BLaER1 (cell line): ENCODE measurements around the gene NUAK1.

Source experiments
- H3K27ac ChIP-seq: shearing (Covaris generic); formaldehyde crosslinking; 2 replicates; pipeline ENCODE4 v1.8.1; 2022
- H3K27me3 ChIP-seq: shearing (Covaris generic); formaldehyde crosslinking; 2 replicates; pipeline ENCODE4 v1.8.1; 2022
- H3K36me3 ChIP-seq: shearing (Covaris generic); formaldehyde crosslinking; 2 replicates; pipeline ENCODE4 v1.8.1; 2022
- H3K4me1 ChIP-seq: shearing (Covaris generic); formaldehyde crosslinking; 2 replicates; pipeline ENCODE4 v1.8.1; 2022
- H3K4me2 ChIP-seq: shearing (Covaris generic); formaldehyde crosslinking; 2 replicates; pipeline ENCODE4 v1.8.1; 2022
- H3K4me3 ChIP-seq: shearing (Covaris generic); formaldehyde crosslinking; 2 replicates; pipeline ENCODE4 v1.8.1; 2022
- H3K9ac ChIP-seq: shearing (Covaris generic); formaldehyde crosslinking; 2 replicates; pipeline ENCODE4 v1.8.1; 2022
- H3K9me3 ChIP-seq: shearing (Covaris generic); formaldehyde crosslinking; 2 replicates; pipeline ENCODE4 v1.8.1; 2022
- H4K20me1 ChIP-seq: shearing (Covaris generic); formaldehyde crosslinking; 2 replicates; pipeline ENCODE4 v1.8.1; 2022
- Cebpa-rat ChIP-seq: shearing (Covaris generic); IDR thresholded peaks from 2 replicates; pipeline ENCODE4 v1.8.1; 2022

The NUAK1 gene

GRCh38 chr12:106125351-106126095, 13.2 kb downstream of the NUAK1 start:
- H3K9me3 ChIP-seq = no peaks in the 10 kb centered on the region
- no peak overlapping the region for H3K9ac ChIP-seq
- no peaks in the 10 kb centered on the region for H3K36me3 ChIP-seq
- H3K4me1 ChIP-seq = no peaks in the 10 kb centered on the region
- no peak overlapping the region for H3K4me3 ChIP-seq
- H4K20me1 ChIP-seq = no peaks in the 10 kb centered on the region
- H3K27ac ChIP-seq = no peak overlapping the region
- no peak overlapping the region for H3K4me2 ChIP-seq
- no peak for TF ChIP-seq Cebpa-rat
- no peaks in the 10 kb centered on the region for H3K27me3 ChIP-seq

- H3K4me3 ChIP-seq = no peak overlapping the region
- no peak overlapping the region for H3K27ac ChIP-seq
- no peak for TF ChIP-seq Cebpa-rat
- H3K4me1 ChIP-seq = no peaks in the 10 kb centered on the region
- no peaks in the 10 kb centered on the region for H3K9me3 ChIP-seq
- no peak overlapping the region for H3K4me2 ChIP-seq
- no peaks in the 10 kb centered on the region for H3K36me3 ChIP-seq
- no peaks in the 10 kb centered on the region for H4K20me1 ChIP-seq
- no peak overlapping the region for H3K9ac ChIP-seq
- no peaks in the 10 kb centered on the region for H3K27me3 ChIP-seq
Observed at GRCh38 chr12:106123551-106124081, 15.1 kb downstream of the NUAK1 start.

GRCh38 chr12:106123110-106123509, 15.6 kb downstream of the NUAK1 start:
- H3K27me3 ChIP-seq = no peaks in the 10 kb centered on the region
- TF ChIP-seq Cebpa-rat = no peak
- no peak overlapping the region for H3K27ac ChIP-seq
- H4K20me1 ChIP-seq = no peaks in the 10 kb centered on the region
- no peak overlapping the region for H3K4me3 ChIP-seq
- no peaks in the 10 kb centered on the region for H3K4me1 ChIP-seq
- no peak overlapping the region for H3K9ac ChIP-seq
- no peaks in the 10 kb centered on the region for H3K9me3 ChIP-seq
- H3K4me2 ChIP-seq = no peak overlapping the region
- H3K36me3 ChIP-seq = no peaks in the 10 kb centered on the region

GRCh38 chr12:106122004-106122403, 16.8 kb downstream of the NUAK1 start:
- Histone ChIP-seq H4K20me1 (no peaks in the 10 kb centered on the region), H3K4me2 (no peak overlapping the region), H3K27ac (no peak overlapping the region), H3K9ac (no peak overlapping the region), H3K27me3 (no peaks in the 10 kb centered on the region), H3K9me3 (no peaks in the 10 kb centered on the region), H3K4me3 (no peak overlapping the region), H3K4me1 (no peaks in the 10 kb centered on the region), H3K36me3 (no peaks in the 10 kb centered on the region)
- no peak for TF ChIP-seq Cebpa-rat

GRCh38 chr12:106120519-106121105, 18.1 kb downstream of the NUAK1 start:
- no peak overlapping the region for H3K4me3 ChIP-seq
- H3K4me2 ChIP-seq = no peak overlapping the region
- no peak overlapping the region for H3K27ac ChIP-seq
- no peaks in the 10 kb centered on the region for H3K36me3 ChIP-seq
- TF ChIP-seq Cebpa-rat = no peak
- no peak overlapping the region for H3K9ac ChIP-seq
- no peaks in the 10 kb centered on the region for H3K27me3 ChIP-seq
- H3K9me3 ChIP-seq = no peaks in the 10 kb centered on the region
- H3K4me1 ChIP-seq = no peaks in the 10 kb centered on the region
- no peaks in the 10 kb centered on the region for H4K20me1 ChIP-seq

GRCh38 chr12:106119301-106119700, 19.5 kb downstream of the NUAK1 start:
- Histone ChIP-seq H4K20me1 (no peaks in the 10 kb centered on the region), H3K9ac (no peak overlapping the region), H3K4me3 (no peak overlapping the region), H3K27ac (no peak overlapping the region), H3K9me3 (no peaks in the 10 kb centered on the region), H3K4me1 (no peaks in the 10 kb centered on the region), H3K4me2 (no peak overlapping the region), H3K36me3 (no peaks in the 10 kb centered on the region), H3K27me3 (no peaks in the 10 kb centered on the region)
- TF ChIP-seq Cebpa-rat = no peak

- TF ChIP-seq Cebpa-rat = no peak
- H3K4me1 ChIP-seq = no peaks in the 10 kb centered on the region
- H3K9me3 ChIP-seq = no peaks in the 10 kb centered on the region
Observed at GRCh38 chr12:106118381-106119130, 20.2 kb downstream of the NUAK1 start.

GRCh38 chr12:106115440-106115839, 23.3 kb downstream of the NUAK1 start:
- Histone ChIP-seq H4K20me1 (no peaks in the 10 kb centered on the region), H3K36me3 (no peaks in the 10 kb centered on the region), H3K4me1 (peaks cover 14% of the 10 kb centered on the region), H3K9ac (no peak overlapping the region), H3K4me2 (no peak overlapping the region), H3K4me3 (no peak overlapping the region), H3K27ac (no peak overlapping the region), H3K27me3 (no peaks in the 10 kb centered on the region), H3K9me3 (no peaks in the 10 kb centered on the region)
- TF ChIP-seq Cebpa-rat = no peak

More at GRCh38 chr12:106118381-106119130, 20.2 kb downstream of the NUAK1 start:
- no peaks in the 10 kb centered on the region for H3K36me3 ChIP-seq
- no peak overlapping the region for H3K27ac ChIP-seq
- no peaks in the 10 kb centered on the region for H3K27me3 ChIP-seq
- no peaks in the 10 kb centered on the region for H4K20me1 ChIP-seq
- H3K9ac ChIP-seq = no peak overlapping the region
- H3K4me3 ChIP-seq = no peak overlapping the region
- no peak overlapping the region for H3K4me2 ChIP-seq

- Histone ChIP-seq H3K9ac (no peak overlapping the region), H3K27me3 (no peaks in the 10 kb centered on the region), H3K36me3 (no peaks in the 10 kb centered on the region), H3K4me1 (peaks cover 14% of the 10 kb centered on the region), H3K4me3 (no peak overlapping the region), H4K20me1 (no peaks in the 10 kb centered on the region), H3K9me3 (no peaks in the 10 kb centered on the region), H3K4me2 (no peak overlapping the region), H3K27ac (no peak overlapping the region)
- no peak for TF ChIP-seq Cebpa-rat
Observed at GRCh38 chr12:106114447-106115068, 24.2 kb downstream of the NUAK1 start.
